OCI-LY1 (cell line): ENCODE results near the gene TMEM161A.

Experiments used
- H2AFZ ChIP-seq: fragments of 200-600 bp; sonication (generic), shearing (Covaris generic); 2 replicates; pipeline ENCODE4 v1.6.0; 2014; ENCODE audit warnings: antibody characterized with exemption, mild to moderate bottlenecking, low read length
- H3F3A ChIP-seq: fragments of 200-600 bp; sonication (generic), shearing (Covaris generic); 2 replicates; pipeline ENCODE4 v1.6.0; 2014; ENCODE audit warnings: mild to moderate bottlenecking, antibody characterized with exemption, low read length, moderate library complexity; ENCODE audit not compliant: insufficient read depth
- H3K27ac ChIP-seq: fragments of 200-600 bp; sonication (generic); 2 replicates; pipeline ENCODE4 v1.5.1; 2014; ENCODE audit warnings: low read length, mixed run types, mild to moderate bottlenecking, low read depth; ENCODE audit not compliant: poor library complexity, severe bottlenecking
- H3K27me3 ChIP-seq: fragments of 200-600 bp; sonication (generic); 2 replicates; pipeline ENCODE4 v1.6.0; 2014; ENCODE audit warnings: antibody characterized with exemption, mild to moderate bottlenecking, low read length, moderate library complexity; ENCODE audit not compliant: insufficient read depth
- H3K36me3 ChIP-seq: fragments of 200-600 bp; sonication (generic); 2 replicates; pipeline ENCODE4 v1.6.1; 2014; ENCODE audit warnings: mild to moderate bottlenecking, antibody characterized with exemption, low read length, moderate library complexity, mixed read lengths; ENCODE audit not compliant: insufficient read depth
- H3K4me1 ChIP-seq: fragments of 200-600 bp; sonication (generic); 2 replicates; pipeline ENCODE4 v1.5.1; 2014; ENCODE audit warnings: mild to moderate bottlenecking, low read length, moderate library complexity; ENCODE audit not compliant: insufficient read depth, severe bottlenecking
- H3K4me2 ChIP-seq: fragments of 200-600 bp; sonication (generic), shearing (Covaris generic); 2 replicates; pipeline ENCODE4 v1.6.1; 2014; ENCODE audit warnings: low read length
- H3K4me3 ChIP-seq: fragments of 200-600 bp; sonication (generic); 2 replicates; pipeline ENCODE4 v1.5.1; 2014; ENCODE audit warnings: low read length, low read depth, mild to moderate bottlenecking, mixed read lengths; ENCODE audit not compliant: poor library complexity, severe bottlenecking
- H3K79me2 ChIP-seq: fragments of 200-600 bp; shearing (Covaris generic); 2 replicates; pipeline ENCODE4 v1.6.1; 2016; ENCODE audit warnings: mixed run types, low read length, mixed read lengths; ENCODE audit not compliant: insufficient read depth
- H3K9ac ChIP-seq: fragments of 200-600 bp; sonication (generic), shearing (Covaris generic); 2 replicates; pipeline ENCODE4 v1.6.1; 2014; ENCODE audit warnings: mild to moderate bottlenecking, low read length, mixed read lengths
- H3K9me2 ChIP-seq: fragments of 200-600 bp; sonication (generic), shearing (Covaris generic); 2 replicates; pipeline ENCODE4 v1.6.1; 2014; ENCODE audit warnings: low read depth, mild to moderate bottlenecking, low read length, mixed read lengths
- H3K9me3 ChIP-seq: fragments of 200-600 bp; shearing (Covaris generic); 2 replicates; pipeline ENCODE4 v1.6.1; 2014; ENCODE audit warnings: low read length, mixed read lengths
- H4K20me1 ChIP-seq: fragments of 200-600 bp; sonication (generic), shearing (Covaris generic); 2 replicates; pipeline ENCODE4 v1.6.0; 2016; ENCODE audit warnings: mild to moderate bottlenecking, low read length; ENCODE audit not compliant: insufficient read depth
- CTCF ChIP-seq: fragments of 200-600 bp; sonication (generic), shearing (Covaris generic); IDR thresholded peaks from 2 replicates; pipeline ENCODE4 v1.5.1; 2017; ENCODE audit warnings: mild to moderate bottlenecking, antibody characterized with exemption, low read length, moderate library complexity, mixed read lengths
- EZH2 ChIP-seq: fragments of 200-600 bp; sonication (generic), shearing (Covaris generic); IDR thresholded peaks from 2 replicates; pipeline ENCODE4 v1.8.0; 2017; ENCODE audit warnings: borderline replicate concordance, mixed run types, mild to moderate bottlenecking, antibody characterized with exemption, low read length, moderate library complexity, mixed read lengths

TMEM161A gene

DNA sequence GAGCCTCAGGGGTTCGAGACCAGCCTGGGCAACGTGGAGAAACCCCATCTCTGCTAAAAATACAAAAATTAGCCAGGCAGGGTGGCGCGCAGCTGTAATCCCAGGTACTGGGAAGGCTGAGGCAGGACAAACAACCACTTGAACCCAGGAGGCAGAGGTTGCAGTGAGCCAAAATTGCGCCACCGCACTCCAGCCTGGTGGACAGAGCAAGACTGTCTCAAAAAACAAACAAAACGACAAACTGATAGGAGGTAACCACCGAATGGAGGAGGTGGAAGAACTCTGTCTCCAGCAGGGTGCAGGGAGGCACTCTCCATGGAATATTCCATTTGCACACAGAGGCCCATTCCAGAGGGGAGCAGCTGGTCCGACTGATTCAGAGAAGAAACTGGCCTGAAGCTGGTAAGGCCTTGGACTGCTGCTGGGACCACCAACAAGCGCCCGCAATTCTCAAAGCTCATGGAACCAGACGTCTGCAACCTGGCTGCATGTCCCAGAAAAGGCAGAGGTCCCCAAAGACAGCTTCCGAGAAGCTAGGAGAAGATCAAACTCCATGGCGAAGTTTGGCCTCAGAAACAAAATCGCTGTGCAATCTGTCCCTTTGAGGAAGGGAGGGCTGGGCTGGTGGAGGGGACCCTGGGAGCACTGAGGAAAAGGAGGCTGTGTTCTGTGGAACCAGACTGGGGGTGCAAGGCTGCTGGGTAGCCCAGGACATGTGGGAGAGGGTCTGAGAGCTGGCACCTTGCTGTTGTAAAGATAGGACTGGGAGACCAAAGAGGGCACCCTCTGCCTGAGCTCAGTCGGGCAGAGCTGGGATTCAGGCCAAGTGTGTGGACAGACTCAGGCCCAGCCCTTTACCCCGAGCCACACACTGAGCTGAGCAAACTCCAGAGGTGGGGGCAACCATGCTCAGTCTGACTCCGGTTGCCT lies 39.3 kb downstream of the TMEM161A start:
- Histone ChIP-seq H4K20me1 (no peaks in the 10 kb centered on the region), H2AFZ (no peak overlapping the region), H3K9ac (no peak overlapping the region), H3K27ac (no peak overlapping the region), H3K4me3 (no peak overlapping the region), H3K4me2 (no peak overlapping the region), H3K36me3 (no peaks in the 10 kb centered on the region), H3K9me3 (no peaks in the 10 kb centered on the region), H3K79me2 (no peaks in the 10 kb centered on the region), H3K27me3 (no peaks in the 10 kb centered on the region), H3F3A (no peaks in the 10 kb centered on the region), H3K9me2 (no peaks in the 10 kb centered on the region), H3K4me1 (no peaks in the 10 kb centered on the region)
- TF ChIP-seq EZH2, result no peak
- no peak for TF ChIP-seq CTCF

- no peak overlapping the region for H3K27ac ChIP-seq
These were observed 40.1 kb downstream of the TMEM161A start for GRCh38 chr19:19098084-19098702.

More at GRCh38 chr19:19098084-19098702, 40.1 kb downstream of the TMEM161A start:
- Histone ChIP-seq H3K9me2 (no peaks in the 10 kb centered on the region), H3K36me3 (no peaks in the 10 kb centered on the region), H3K4me1 (no peaks in the 10 kb centered on the region), H4K20me1 (no peaks in the 10 kb centered on the region), H3K9me3 (no peaks in the 10 kb centered on the region), H3K4me3 (no peak overlapping the region), H3K4me2 (no peak overlapping the region), H3F3A (no peaks in the 10 kb centered on the region), H3K27me3 (no peaks in the 10 kb centered on the region), H3K9ac (no peak overlapping the region), H3K79me2 (no peaks in the 10 kb centered on the region), H2AFZ (no peak overlapping the region)
- TF ChIP-seq EZH2, result no peak
- no peak for TF ChIP-seq CTCF
